ENCODE data around the gene MRPS34. TPM values are rescaled to one million over a fixed set of nuclear protein-coding genes. Genes with fewer than 3 reads are reported as not detected.

The MRPS34 gene
- total RNA-seq, 4 donors from 2014 or later, result 67.3 to 146 (median 98.1) TPM

DNA sequence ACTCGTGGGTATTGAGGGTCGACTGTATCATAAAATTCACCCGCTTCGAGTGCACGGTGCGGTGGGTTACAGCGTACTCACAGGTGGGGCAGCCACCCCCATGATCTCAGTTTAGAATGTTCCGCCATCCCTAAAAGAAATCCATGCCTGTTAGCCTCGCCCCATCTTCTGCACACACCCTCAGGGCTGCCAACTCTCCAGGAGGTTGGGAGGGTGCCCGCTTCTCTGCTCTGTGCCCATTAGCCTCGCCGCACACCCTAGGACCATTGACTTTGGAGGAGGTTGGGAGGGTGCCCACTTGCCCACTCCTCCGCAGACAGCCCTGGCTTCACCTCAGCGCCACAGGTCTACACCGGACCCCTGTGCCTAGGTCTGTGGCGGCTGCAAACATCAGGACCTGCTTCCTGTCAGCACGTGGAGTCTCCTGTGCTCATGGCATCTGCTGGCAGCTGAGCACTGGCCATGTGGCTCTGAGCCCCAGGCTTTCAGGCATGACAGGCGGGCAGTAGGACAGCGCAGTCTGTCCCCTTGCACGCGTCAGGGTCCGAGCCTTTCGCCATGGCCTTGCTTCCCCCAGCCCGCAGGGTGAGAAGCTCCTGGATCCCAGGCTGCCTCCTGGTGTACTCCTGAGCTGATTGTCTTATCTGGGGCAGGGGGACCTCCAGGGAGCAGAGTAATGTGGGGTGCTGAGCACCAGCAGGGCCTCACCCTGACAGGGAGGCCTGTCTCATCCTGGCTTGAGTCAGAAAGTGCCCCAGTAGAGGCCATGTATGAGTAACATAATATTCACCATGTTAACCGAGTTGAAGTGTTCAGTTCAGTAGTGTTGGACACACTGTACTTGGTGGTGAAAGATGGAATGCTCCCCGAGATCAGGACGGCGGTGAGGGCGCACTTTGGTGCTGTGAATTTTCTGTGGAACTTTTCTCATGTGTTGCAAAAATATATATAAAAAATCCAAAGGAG lies 23.5 kb downstream of the MRPS34 start:
- Histone ChIP-seq H3K4me3 (replicated peaks in 1 of 3) (no peak overlapping the region), H3K4me1 (no peaks in the 10 kb centered on the region), H3K27ac (no peak overlapping the region), H3K9me3 (no peaks in the 10 kb centered on the region), H3K36me3 (peaks cover 26 to 37% of the 10 kb centered on the region in 2 donors), H3K27me3 (no peaks in the 10 kb centered on the region)
- intact Hi-C loops (cut with DNase I), result no loop called here
- TF ChIP-seq, protein P1, sequence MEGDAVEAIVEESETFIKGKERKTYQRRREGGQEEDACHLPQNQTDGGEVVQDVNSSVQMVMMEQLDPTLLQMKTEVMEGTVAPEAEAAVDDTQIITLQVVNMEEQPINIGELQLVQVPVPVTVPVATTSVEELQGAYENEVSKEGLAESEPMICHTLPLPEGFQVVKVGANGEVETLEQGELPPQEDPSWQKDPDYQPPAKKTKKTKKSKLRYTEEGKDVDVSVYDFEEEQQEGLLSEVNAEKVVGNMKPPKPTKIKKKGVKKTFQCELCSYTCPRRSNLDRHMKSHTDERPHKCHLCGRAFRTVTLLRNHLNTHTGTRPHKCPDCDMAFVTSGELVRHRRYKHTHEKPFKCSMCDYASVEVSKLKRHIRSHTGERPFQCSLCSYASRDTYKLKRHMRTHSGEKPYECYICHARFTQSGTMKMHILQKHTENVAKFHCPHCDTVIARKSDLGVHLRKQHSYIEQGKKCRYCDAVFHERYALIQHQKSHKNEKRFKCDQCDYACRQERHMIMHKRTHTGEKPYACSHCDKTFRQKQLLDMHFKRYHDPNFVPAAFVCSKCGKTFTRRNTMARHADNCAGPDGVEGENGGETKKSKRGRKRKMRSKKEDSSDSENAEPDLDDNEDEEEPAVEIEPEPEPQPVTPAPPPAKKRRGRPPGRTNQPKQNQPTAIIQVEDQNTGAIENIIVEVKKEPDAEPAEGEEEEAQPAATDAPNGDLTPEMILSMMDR (IDR thresholded peaks at IDR 0.05), result no peak
- no peak for TF ChIP-seq POLR2A (IDR thresholded peaks at IDR 0.05)
- WGBS, 2 donors, result 93 to 94% methylated on average over 23 to 29 of the region's 29 CpGs
- DNase-seq, result no peak

DNA sequence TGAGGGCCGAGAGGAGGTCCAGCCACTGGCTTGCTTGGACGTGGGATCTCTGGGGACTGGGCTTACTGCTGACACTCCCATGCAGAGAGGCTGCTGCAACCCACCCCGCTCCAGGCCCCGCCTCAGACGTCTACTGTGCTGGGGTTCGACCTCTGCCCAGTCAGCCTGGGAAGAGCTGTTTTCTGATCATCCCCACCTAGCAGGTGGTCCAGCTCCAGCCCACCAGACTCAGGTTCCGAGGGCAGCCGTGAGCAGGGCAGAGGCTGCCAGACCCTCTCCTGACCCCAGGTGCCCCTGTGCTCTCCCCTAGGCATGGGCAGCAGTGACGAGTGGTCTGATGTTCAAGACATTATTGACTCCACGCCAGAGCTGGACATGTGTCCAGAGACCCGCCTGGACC lies 25.0 kb downstream of the MRPS34 start:
- 86 to 89% methylated on average over 9 to 11 of the region's 11 CpGs for WGBS, 2 donors
- H3K4me3 ChIP-seq (replicated peaks in 1 of 3), result no peak overlapping the region
- no peak overlapping the region for H3K27ac ChIP-seq
- TF ChIP-seq, protein P1 (IDR thresholded peaks at IDR 0.05), result no peak
- no peak for TF ChIP-seq POLR2A (IDR thresholded peaks at IDR 0.05)
- no peaks in the 10 kb centered on the region for H3K27me3 ChIP-seq
- no peaks in the 10 kb centered on the region for H3K9me3 ChIP-seq
- no peak for DNase-seq
- peaks cover 40 to 49% of the 10 kb centered on the region in 2 donors for H3K36me3 ChIP-seq
- no peaks in the 10 kb centered on the region for H3K4me1 ChIP-seq
- intact Hi-C loops (cut with DNase I), result no loop called here

- DNase-seq, result no peak
- Histone ChIP-seq H3K36me3 (peaks cover 40 to 49% of the 10 kb centered on the region in 2 donors), H3K27me3 (no peaks in the 10 kb centered on the region), H3K9me3 (no peaks in the 10 kb centered on the region), H3K4me3 (replicated peaks in 1 of 3) (no peak overlapping the region), H3K27ac (no peak overlapping the region), H3K4me1 (no peaks in the 10 kb centered on the region)
- no peak for TF ChIP-seq POLR2A (IDR thresholded peaks at IDR 0.05)
- TF ChIP-seq, protein P1 (IDR thresholded peaks at IDR 0.05), result no peak
- WGBS, 2 donors, result 90 to 97% methylated on average over 15 to 19 of the region's 31 CpGs
- intact Hi-C loops (cut with DNase I), result no loop called here
Measured at GRCh38 chr16:1746693-1747195, 26.2 kb downstream of the MRPS34 start.

DNA sequence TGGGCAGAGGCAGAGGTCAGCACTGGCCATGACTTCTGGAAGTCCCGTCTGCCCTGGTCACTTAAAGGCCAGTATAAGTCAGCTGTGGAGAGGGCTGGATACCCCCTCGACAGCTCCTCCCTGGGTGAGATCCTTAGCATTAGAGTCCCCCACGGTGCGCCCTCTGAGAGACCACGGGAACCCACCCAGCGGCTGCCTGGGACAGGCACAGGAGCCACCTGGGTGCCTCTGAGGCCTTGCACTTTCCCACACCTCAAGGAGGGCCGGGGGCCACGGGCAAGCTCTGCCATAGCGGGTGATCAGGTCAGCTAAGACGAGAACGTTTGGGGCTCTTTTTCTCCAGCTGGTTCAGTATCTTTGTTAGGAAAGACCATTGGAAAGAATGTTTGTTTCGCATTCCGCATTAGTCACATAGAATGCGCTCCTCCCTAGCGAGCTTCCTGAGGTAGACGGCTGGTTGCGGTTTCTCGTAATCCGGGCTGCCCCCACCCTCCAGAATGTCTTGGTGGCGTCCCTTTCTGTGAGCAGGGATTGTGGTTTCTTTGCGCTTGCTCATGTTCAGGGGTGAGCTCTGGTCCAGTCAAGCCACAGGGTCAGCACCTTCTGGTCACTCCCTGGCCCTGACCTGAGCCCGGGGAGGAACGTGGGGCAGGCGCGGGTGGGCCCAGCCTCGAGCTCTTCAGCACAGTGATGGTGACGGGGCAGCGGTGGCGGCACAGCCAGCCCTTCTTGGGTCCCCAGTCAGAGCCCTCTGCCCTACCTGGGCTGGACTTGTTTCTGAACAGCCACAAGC lies 26.8 kb downstream of the MRPS34 start:
- peaks cover 40 to 49% of the 10 kb centered on the region in 2 donors for H3K36me3 ChIP-seq
- H3K27me3 ChIP-seq, result no peaks in the 10 kb centered on the region
- TF ChIP-seq, protein P1 (IDR thresholded peaks at IDR 0.05), result no peak
- no peak for TF ChIP-seq POLR2A (IDR thresholded peaks at IDR 0.05)
- DNase-seq, result no peak
- no peak overlapping the region for H3K4me3 ChIP-seq (replicated peaks in 1 of 3)
- no peaks in the 10 kb centered on the region for H3K9me3 ChIP-seq
- H3K4me1 ChIP-seq, result no peaks in the 10 kb centered on the region
- 93 to 96% methylated on average over 18 to 23 of the region's 29 CpGs for WGBS, 2 donors
- H3K27ac ChIP-seq, result no peak overlapping the region
- intact Hi-C loops (cut with DNase I), result no loop called here
